GM18505 (cell line): ENCODE results near the gene MAPKAPK2.

Experiments
- ATAC-seq: cut with Tn5 transposase; IDR thresholded peaks from one replicate; pipeline ENCODE4 v1.9.1; 2021; ENCODE audit not compliant: unreplicated experiment
- POLR2A ChIP-seq: IDR thresholded peaks from 4 replicates; pipeline ENCODE4 v1.6.1; 2011; ENCODE audit warnings: borderline replicate concordance; ENCODE audit not compliant: insufficient read depth, insufficient read length; ENCODE audit errors: extremely low read depth

Gene MAPKAPK2

GRCh38 chr1:206708058-206708457 lies 23.4 kb downstream of the MAPKAPK2 start:
- TF ChIP-seq POLR2A, result no peak
- ATAC-seq, result no peak

- ATAC-seq, result no peak
- no peak for TF ChIP-seq POLR2A
These were observed 24.2 kb downstream of the MAPKAPK2 start for GRCh38 chr1:206708882-206709281.

GRCh38 chr1:206709322-206709721 lies 24.6 kb downstream of the MAPKAPK2 start:
- ATAC-seq, result no peak

GRCh38 chr1:206709772-206710459 lies 25.2 kb downstream of the MAPKAPK2 start:
- TF ChIP-seq POLR2A, result no peak
- ATAC-seq, result no peak

More at GRCh38 chr1:206709322-206709721, 24.6 kb downstream of the MAPKAPK2 start:
- no peak for TF ChIP-seq POLR2A

GRCh38 chr1:206710460-206710823 lies 25.7 kb downstream of the MAPKAPK2 start:
- TF ChIP-seq POLR2A, result no peak
- no peak for ATAC-seq

GRCh38 chr1:206713070-206713469 lies 28.4 kb downstream of the MAPKAPK2 start:
- ATAC-seq, result no peak
- TF ChIP-seq POLR2A, result no peak

- TF ChIP-seq POLR2A, result no peak
- ATAC-seq, result no peak
These were observed 29.2 kb downstream of the MAPKAPK2 start for GRCh38 chr1:206713910-206714312.

- no peak for ATAC-seq
- no peak for TF ChIP-seq POLR2A
These were observed 29.8 kb downstream of the MAPKAPK2 start for GRCh38 chr1:206714331-206715058.

- no peak for TF ChIP-seq POLR2A
- ATAC-seq, result no peak
These were observed 30.4 kb downstream of the MAPKAPK2 start for GRCh38 chr1:206715120-206715519.

GRCh38 chr1:206715552-206716158 lies 30.9 kb downstream of the MAPKAPK2 start:
- ATAC-seq, result no peak
- TF ChIP-seq POLR2A, result no peak

GRCh38 chr1:206716159-206716869 lies 31.6 kb downstream of the MAPKAPK2 start:
- TF ChIP-seq POLR2A, result no peak
- no peak for ATAC-seq

GRCh38 chr1:206716870-206717673 lies 32.4 kb downstream of the MAPKAPK2 start:
- no peak for TF ChIP-seq POLR2A
- peak; percentile 58 for ATAC-seq

- no peak for TF ChIP-seq POLR2A
- ATAC-seq, result no peak
These were observed 32.9 kb downstream of the MAPKAPK2 start for GRCh38 chr1:206717674-206717989.
